Right lobe of liver (tissue), 4 donors: Measurements from ENCODE around the gene KCNQ1OT1.

Experiments
- POLR2A ChIP-seq: fragments of 450-650 bp; IDR thresholded peaks from one replicate; pipeline ENCODE4 v1.6.1; 2017; ENCODE audit warnings: antibody characterized with exemption, mild to moderate bottlenecking
- TF ChIP-seq, protein P1 (sequence below), 4 donors: fragments of 200-600 bp in 3 of 4; fragments of 450-650 bp in 1 of 4; IDR thresholded peaks; one replicate each; pipeline versions ENCODE4 v1.5.1 to v1.8.0; 2016 to 2022; ENCODE audit warnings: antibody characterized with exemption in 4 of 4, mild to moderate bottlenecking in 2 of 4
- donor health status: DM: no; HTN: no; CAD: no.
- donor health status: DM: no; HTN: no; CAD: no.
- donor health status: DM: no; HTN: yes; CAD: no.

GRCh38 chr11:2592559-2593392, 107.0 kb downstream of the KCNQ1OT1 start:
- TF ChIP-seq POLR2A: no peak
- TF ChIP-seq, protein P1, sequence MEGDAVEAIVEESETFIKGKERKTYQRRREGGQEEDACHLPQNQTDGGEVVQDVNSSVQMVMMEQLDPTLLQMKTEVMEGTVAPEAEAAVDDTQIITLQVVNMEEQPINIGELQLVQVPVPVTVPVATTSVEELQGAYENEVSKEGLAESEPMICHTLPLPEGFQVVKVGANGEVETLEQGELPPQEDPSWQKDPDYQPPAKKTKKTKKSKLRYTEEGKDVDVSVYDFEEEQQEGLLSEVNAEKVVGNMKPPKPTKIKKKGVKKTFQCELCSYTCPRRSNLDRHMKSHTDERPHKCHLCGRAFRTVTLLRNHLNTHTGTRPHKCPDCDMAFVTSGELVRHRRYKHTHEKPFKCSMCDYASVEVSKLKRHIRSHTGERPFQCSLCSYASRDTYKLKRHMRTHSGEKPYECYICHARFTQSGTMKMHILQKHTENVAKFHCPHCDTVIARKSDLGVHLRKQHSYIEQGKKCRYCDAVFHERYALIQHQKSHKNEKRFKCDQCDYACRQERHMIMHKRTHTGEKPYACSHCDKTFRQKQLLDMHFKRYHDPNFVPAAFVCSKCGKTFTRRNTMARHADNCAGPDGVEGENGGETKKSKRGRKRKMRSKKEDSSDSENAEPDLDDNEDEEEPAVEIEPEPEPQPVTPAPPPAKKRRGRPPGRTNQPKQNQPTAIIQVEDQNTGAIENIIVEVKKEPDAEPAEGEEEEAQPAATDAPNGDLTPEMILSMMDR (IDR thresholded peaks at IDR 0.05): no peak
